ENCODE results near the gene FXYD6. TPM values are rescaled to one million over a fixed set of nuclear protein-coding genes. Genes with fewer than 3 reads are reported as not detected.

Gene FXYD6
- total and polyA plus RNA-seq, 2 of the 8 experiments (the other 6 are each of a cell fraction or from before 2014, with no cell fraction given): 44.6 to 117 TPM

DNA sequence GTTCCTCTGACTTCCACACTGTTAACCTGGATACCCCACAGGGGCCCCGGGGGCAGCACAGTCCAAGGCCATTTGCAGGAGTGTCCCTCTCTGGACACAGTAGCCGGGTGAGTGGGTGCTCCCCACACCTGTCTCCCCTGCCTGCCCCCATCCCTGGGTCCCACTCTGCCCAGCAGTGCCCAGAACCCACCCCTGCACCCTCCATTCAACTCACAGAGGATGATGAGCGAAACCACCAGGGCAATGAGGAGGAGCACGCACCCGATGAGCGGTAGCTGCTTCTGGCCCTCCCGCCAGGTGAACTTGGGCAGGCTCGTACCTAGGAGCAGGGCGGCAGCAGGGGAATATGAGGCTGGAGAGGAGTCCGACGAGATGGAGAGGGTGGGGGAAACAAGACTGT is 40.5 kb upstream of the FXYD6 start:
- Histone ChIP-seq H3K4ac (replicated peaks; ENCODE audit: insufficient read length, low read depth, low read length) (no peak overlapping the region), H2BK12ac (ENCODE audit: low read depth, low read length) (no peak overlapping the region), H3K9me3 (ENCODE audit: insufficient read depth in 2 of 2, low read depth in 1 of 2, low read length in 1 of 2) (no peaks in the 10 kb centered on the region), H3K23ac (ENCODE audit: insufficient read length) (no peak overlapping the region), H3K56ac (replicated peaks; ENCODE audit: insufficient read length, low read depth, low read length) (no peak overlapping the region), H3K9ac (replicated peaks in 1 of 4; ENCODE audit: extremely low read depth in 1 of 4, low read depth in 3 of 4, low read length in 3 of 4) (no peak overlapping the region), H4K5ac (ENCODE audit: insufficient read length, low read depth, low read length) (no peak overlapping the region), H2BK5ac (ENCODE audit: low read depth, low read length) (no peak overlapping the region), H3K4me3 (ENCODE audit: extremely low read depth in 1 of 4, insufficient read depth in 2 of 4, low read depth in 3 of 4, low read length in 4 of 4) (no peak overlapping the region), H3K18ac (ENCODE audit: extremely low read depth, low read length) (no peak overlapping the region), H2BK120ac (replicated peaks; ENCODE audit: low read depth, low read length) (no peak overlapping the region), H2AK5ac (ENCODE audit: low read depth, low read length) (no peak overlapping the region), H2BK20ac (ENCODE audit: low read length) (no peak overlapping the region), H3K79me2 (ENCODE audit: control insufficient read depth in 1 of 2, insufficient read depth in 2 of 2, low read length in 2 of 2) (no peaks in the 10 kb centered on the region), H2AFZ (ENCODE audit: low read length) (no peak overlapping the region), H4K91ac (replicated peaks; ENCODE audit: insufficient read length, low read length) (no peak overlapping the region), H4K20me1 (replicated peaks in 1 of 2; ENCODE audit: control insufficient read depth in 1 of 2, insufficient read depth in 2 of 2, low read length in 2 of 2) (peaks cover 0 to 2% of the 10 kb centered on the region in 2 experiments), H4K8ac (ENCODE audit: extremely low read depth, insufficient read depth, low read length) (no peak overlapping the region), H3K4me1 (replicated peaks in 1 of 4; ENCODE audit: control insufficient read depth in 3 of 4, insufficient read depth in 4 of 4, low read length in 3 of 4) (no peaks in the 10 kb centered on the region; a peak in 1 of 7 replicates), H3K14ac (ENCODE audit: insufficient read length) (no peak overlapping the region), H3K4me2 (ENCODE audit: insufficient read depth in 1 of 2, low read depth in 2 of 2, low read length in 2 of 2) (no peak overlapping the region), H3K23me2 (ENCODE audit: low read depth, low read length) (no peaks in the 10 kb centered on the region), H3K36me3 (ENCODE audit: control insufficient read depth in 2 of 4, insufficient read depth in 4 of 4, low read length in 3 of 4) (no peaks in the 10 kb centered on the region), H3K27me3 (replicated peaks in 1 of 4; ENCODE audit: control insufficient read depth in 3 of 4, extremely low read depth in 1 of 4, insufficient read depth in 3 of 4, low read length in 3 of 4) (no peaks in the 10 kb centered on the region), H2BK15ac (ENCODE audit: low read length) (no peak overlapping the region), H3K79me1 (ENCODE audit: low read depth, low read length) (no peaks in the 10 kb centered on the region), H3K27ac (ENCODE audit: low read depth, low read length) (no peak overlapping the region)
- 94% methylated on average over 11 of the region's 11 CpGs; no CpG with 5 or more reads in 1 of the 2 experiments for WGBS, 2 experiments (ENCODE audit: extremely low coverage in 1 of 2, insufficient coverage in 1 of 2, insufficient read length in 1 of 2, insufficient replicate concordance in 2 of 2, low coverage in 1 of 2, low lambda C conversion rate in 2 of 2, missing lambda C conversion rate in 1 of 2)
- ChIA-PET POLR2A (ENCODE audit: partially characterized antibody) (no interaction called here), CTCF (ENCODE audit: partially characterized antibody) (interaction anchor here (0.6 to 14.8 kb wide), 11 partner anchors 8 to 196 kb away, joined by 3 to 143 read pairs (median 6); no protein-coding TSS in a partner anchor)
- FAIRE-seq: no peak
- DNase-seq (ENCODE audit: low read depth in 1 of 2, low spot score in 2 of 2): no peak
- no peak for TF ChIP-seq RBBP5 (IDR thresholded peaks at IDR 0.05; ENCODE audit: borderline replicate concordance, low read depth, low read length)
- TF ChIP-seq SIRT6 (IDR thresholded peaks at IDR 0.05; ENCODE audit: low read length): no peak
- TF ChIP-seq JUND (IDR thresholded peaks at IDR 0.05; ENCODE audit: low read length): no peak
- TF ChIP-seq CEBPB (IDR thresholded peaks at IDR 0.05; ENCODE audit: low read depth, low read length): no peak
- TF ChIP-seq SAP30 (IDR thresholded peaks at IDR 0.05; ENCODE audit: insufficient read depth, insufficient replicate concordance, low read length): no peak
- no peak for TF ChIP-seq GABPA (IDR thresholded peaks at IDR 0.05; ENCODE audit: borderline replicate concordance, insufficient read depth, low read length)
- no peak for TF ChIP-seq SUZ12 (IDR thresholded peaks at IDR 0.05; ENCODE audit: low read length)
- TF ChIP-seq RFX5 (IDR thresholded peaks at IDR 0.05; ENCODE audit: borderline replicate concordance, low read depth, low read length): no peak
- TF ChIP-seq, protein P1, sequence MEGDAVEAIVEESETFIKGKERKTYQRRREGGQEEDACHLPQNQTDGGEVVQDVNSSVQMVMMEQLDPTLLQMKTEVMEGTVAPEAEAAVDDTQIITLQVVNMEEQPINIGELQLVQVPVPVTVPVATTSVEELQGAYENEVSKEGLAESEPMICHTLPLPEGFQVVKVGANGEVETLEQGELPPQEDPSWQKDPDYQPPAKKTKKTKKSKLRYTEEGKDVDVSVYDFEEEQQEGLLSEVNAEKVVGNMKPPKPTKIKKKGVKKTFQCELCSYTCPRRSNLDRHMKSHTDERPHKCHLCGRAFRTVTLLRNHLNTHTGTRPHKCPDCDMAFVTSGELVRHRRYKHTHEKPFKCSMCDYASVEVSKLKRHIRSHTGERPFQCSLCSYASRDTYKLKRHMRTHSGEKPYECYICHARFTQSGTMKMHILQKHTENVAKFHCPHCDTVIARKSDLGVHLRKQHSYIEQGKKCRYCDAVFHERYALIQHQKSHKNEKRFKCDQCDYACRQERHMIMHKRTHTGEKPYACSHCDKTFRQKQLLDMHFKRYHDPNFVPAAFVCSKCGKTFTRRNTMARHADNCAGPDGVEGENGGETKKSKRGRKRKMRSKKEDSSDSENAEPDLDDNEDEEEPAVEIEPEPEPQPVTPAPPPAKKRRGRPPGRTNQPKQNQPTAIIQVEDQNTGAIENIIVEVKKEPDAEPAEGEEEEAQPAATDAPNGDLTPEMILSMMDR (IDR thresholded peaks at IDR 0.05; ENCODE audit: control extremely low read depth in 1 of 3, insufficient read depth in 1 of 3, low read depth in 1 of 3, low read length in 3 of 3): no peak
- TF ChIP-seq EGR1 (IDR thresholded peaks at IDR 0.05; ENCODE audit: borderline replicate concordance, low read depth, low read length): no peak
- TF ChIP-seq, protein P2, sequence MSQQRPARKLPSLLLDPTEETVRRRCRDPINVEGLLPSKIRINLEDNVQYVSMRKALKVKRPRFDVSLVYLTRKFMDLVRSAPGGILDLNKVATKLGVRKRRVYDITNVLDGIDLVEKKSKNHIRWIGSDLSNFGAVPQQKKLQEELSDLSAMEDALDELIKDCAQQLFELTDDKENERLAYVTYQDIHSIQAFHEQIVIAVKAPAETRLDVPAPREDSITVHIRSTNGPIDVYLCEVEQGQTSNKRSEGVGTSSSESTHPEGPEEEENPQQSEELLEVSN (IDR thresholded peaks at IDR 0.05): no peak
